GM10847 (cell line): ENCODE measurements around the gene PTGER1.

Experiments used
- POLR2A ChIP-seq: IDR thresholded peaks from 2 replicates; pipeline ENCODE4 v1.6.1; 2011; ENCODE audit not compliant: insufficient read length; ENCODE audit errors: extremely low read depth

Gene PTGER1

GRCh38 chr19:14471436-14472187 lies 3.5 kb downstream of the PTGER1 start:
- no peak for TF ChIP-seq POLR2A

GRCh38 chr19:14470031-14470876 lies 4.9 kb downstream of the PTGER1 start:
- no peak for TF ChIP-seq POLR2A

GRCh38 chr19:14467816-14468215 lies 7.3 kb downstream of the PTGER1 start:
- TF ChIP-seq POLR2A, result no peak

GRCh38 chr19:14467391-14467790 lies 7.8 kb downstream of the PTGER1 start:
- TF ChIP-seq POLR2A, result no peak

GRCh38 chr19:14463747-14464146 lies 11.4 kb downstream of the PTGER1 start:
- TF ChIP-seq POLR2A, result no peak

- TF ChIP-seq POLR2A, result no peak
Observed at GRCh38 chr19:14460935-14461334, 14.2 kb downstream of the PTGER1 start.

- no peak for TF ChIP-seq POLR2A
Observed at GRCh38 chr19:14459703-14460102, 15.5 kb downstream of the PTGER1 start.

GRCh38 chr19:14450876-14451275 lies 24.3 kb downstream of the PTGER1 start:
- no peak for TF ChIP-seq POLR2A

GRCh38 chr19:14450168-14450874 lies 24.8 kb downstream of the PTGER1 start:
- TF ChIP-seq POLR2A, result no peak

GRCh38 chr19:14449321-14449720 lies 25.8 kb downstream of the PTGER1 start:
- no peak for TF ChIP-seq POLR2A

- no peak for TF ChIP-seq POLR2A
Observed at GRCh38 chr19:14446336-14447036, 28.7 kb downstream of the PTGER1 start.

- TF ChIP-seq POLR2A, result no peak
Observed at GRCh38 chr19:14443632-14444216, 31.4 kb downstream of the PTGER1 start.

GRCh38 chr19:14442891-14443631 lies 32.1 kb downstream of the PTGER1 start:
- no peak for TF ChIP-seq POLR2A
